ENCODE data around the gene CLCA4. TPM values are rescaled to one million over a fixed set of nuclear protein-coding genes. Genes with fewer than 3 reads are reported as not detected.

CLCA4 gene
- total and polyA plus RNA-seq, 10 of the 15 experiments (the other 5 are each of a cell fraction or from before 2014, with no cell fraction given) = 0.01 to 0.08 TPM; not detected in 8

GRCh38 chr1:86616871-86617270 lies 70.0 kb downstream of the CLCA4 start (continued):
- TF ChIP-seq NFIC (IDR thresholded peaks at IDR 0.05; ENCODE audit: low read depth, low read length) (peak; percentile 72), RB1 (IDR thresholded peaks at IDR 0.05; ENCODE audit: borderline replicate concordance) (no peak), MXI1 (IDR thresholded peaks at IDR 0.05; ENCODE audit: low read depth, low read length) (no peak), BCL11A (IDR thresholded peaks at IDR 0.05; ENCODE audit: low read depth, low read length) (peak; percentile 96), CBX3 (IDR thresholded peaks at IDR 0.05; ENCODE audit: borderline replicate concordance, low read depth) (no peak), SRF (IDR thresholded peaks at IDR 0.05; ENCODE audit: low read depth in 2 of 2, low read length in 2 of 2) (peak in 1 of 2 experiments; percentile 69; a peak in 2 of 4 replicates), ZBTB33 (IDR thresholded peaks at IDR 0.05) (no peak), NR2C2 (IDR thresholded peaks at IDR 0.05; ENCODE audit: borderline replicate concordance, control insufficient read depth, insufficient read length, low read depth) (no peak), USF1 (IDR thresholded peaks at IDR 0.05; ENCODE audit: borderline replicate concordance, extremely low read length, insufficient read depth, low read depth, low read length) (no peak), MTA3 (IDR thresholded peaks at IDR 0.05; ENCODE audit: borderline replicate concordance, low read length) (peak; percentile 60; the same call in 1 of the 2 replicates), SIX5 (IDR thresholded peaks at IDR 0.05; ENCODE audit: low read depth, low read length, severe bottlenecking) (no peak), TCF7 (IDR thresholded peaks at IDR 0.05; ENCODE audit: borderline replicate concordance) (0 out of 2 replicates have a peak, but pooled peaks have one; percentile 39), MAX (IDR thresholded peaks at IDR 0.05; ENCODE audit: low read depth, low read length) (no peak), BHLHE40 (IDR thresholded peaks at IDR 0.05; ENCODE audit: borderline replicate concordance in 1 of 2, low read depth in 2 of 2, low read length in 1 of 2) (peak in 1 of 2 experiments; percentile 49; a peak in 1 of 4 replicates), MYC (IDR thresholded peaks at IDR 0.05; ENCODE audit: insufficient read depth, insufficient read length, insufficient replicate concordance, low read length, severe bottlenecking) (no peak), RAD51 (IDR thresholded peaks at IDR 0.05) (no peak), SPI1 (IDR thresholded peaks at IDR 0.05; ENCODE audit: borderline replicate concordance, insufficient read depth, low read depth, low read length) (peak; percentile 100), ZNF274 (IDR thresholded peaks at IDR 0.05; ENCODE audit: insufficient read depth, insufficient read length) (no peak), SMARCA5 (IDR thresholded peaks at IDR 0.05) (no peak), EP300 (IDR thresholded peaks at IDR 0.05; ENCODE audit: borderline replicate concordance in 1 of 2, control insufficient read depth in 1 of 2, low read depth in 2 of 2, low read length in 2 of 2) (peak in 1 of 2 experiments; percentile 80; a peak in 2 of 4 replicates), YBX1 (IDR thresholded peaks at IDR 0.05) (no peak), DPF2 (IDR thresholded peaks at IDR 0.05) (peak; percentile 99), PAX8 (IDR thresholded peaks at IDR 0.05) (no peak), CBX5 (IDR thresholded peaks at IDR 0.05; ENCODE audit: low read depth) (peak; percentile 73; the same call in 1 of the 2 replicates), JUNB (IDR thresholded peaks at IDR 0.05) (peak; percentile 96), RCOR1 (conservative IDR thresholded peaks at IDR 0.05; ENCODE audit: low read depth, low read length) (0 out of 2 replicates have a peak, but pooled peaks have one; percentile 34), MTA2 (IDR thresholded peaks at IDR 0.05; ENCODE audit: low read depth) (peak; percentile 95), HCFC1 (IDR thresholded peaks at IDR 0.05; ENCODE audit: low read length) (no peak), ATF7 (IDR thresholded peaks at IDR 0.05; ENCODE audit: low read depth) (peak; percentile 89), HDAC6 (IDR thresholded peaks at IDR 0.05; ENCODE audit: unreplicated experiment) (no peak), EGR1 (IDR thresholded peaks at IDR 0.05; ENCODE audit: borderline replicate concordance in 1 of 2, low read depth in 2 of 2, low read length in 2 of 2) (peak in 1 of 2 experiments; percentile 87; a peak in 2 of 3 replicates)

Data from GM12878 (cell line).